Activated naive CD4-positive, alpha-beta T cell treated with anti-CD3 and anti-CD28 coated beads, Interleukin-2, amount 50 U/mL, for 16 hours (primary cell): Measurements from ENCODE around the gene CXCL10.

Experiments used
- DNase-seq: peaks from one replicate; pipeline ENCODE4 v3.0.0-alpha.2; 2020

Gene CXCL10

DNA sequence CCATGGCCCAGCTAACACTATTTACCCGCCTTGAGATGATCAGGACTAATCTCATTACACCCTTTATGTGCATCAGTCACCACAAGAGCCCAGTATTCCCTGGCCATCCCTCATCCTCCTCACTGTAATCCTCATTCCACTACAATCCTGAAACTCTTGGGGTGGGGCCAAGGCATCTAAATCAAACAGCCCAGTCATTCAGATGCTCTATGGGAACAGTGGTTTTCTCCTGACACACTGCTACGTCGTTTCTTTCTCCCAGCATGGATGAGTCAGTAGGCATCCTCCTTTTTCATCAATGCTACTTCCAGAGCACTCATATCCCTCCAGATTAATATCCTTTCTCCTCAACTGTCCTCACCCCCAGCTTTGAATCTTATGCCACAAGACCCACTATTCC is 38.2 kb downstream of the CXCL10 start:
- no peak for DNase-seq

- no peak for DNase-seq
Observed at GRCh38 chr4:75980576-75980975, 42.7 kb downstream of the CXCL10 start.

DNA sequence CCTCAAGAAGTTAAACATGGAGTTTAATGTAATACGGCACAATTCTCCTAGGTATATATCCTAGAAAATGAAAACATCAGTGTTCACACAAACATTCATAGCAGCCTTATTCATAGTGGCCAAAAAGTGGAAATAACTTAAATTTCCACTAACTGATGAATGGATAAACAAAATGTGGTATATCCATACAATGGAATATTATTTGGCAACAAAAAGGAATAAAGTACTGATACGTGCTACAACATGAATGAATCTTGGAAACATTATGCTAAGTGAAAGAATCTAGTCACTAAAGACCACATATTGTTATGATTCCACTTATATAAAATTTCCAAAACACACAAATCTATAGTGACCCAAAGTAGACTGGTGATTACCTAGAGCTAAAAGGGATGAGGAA is 47.1 kb downstream of the CXCL10 start:
- DNase-seq, result no peak

DNA sequence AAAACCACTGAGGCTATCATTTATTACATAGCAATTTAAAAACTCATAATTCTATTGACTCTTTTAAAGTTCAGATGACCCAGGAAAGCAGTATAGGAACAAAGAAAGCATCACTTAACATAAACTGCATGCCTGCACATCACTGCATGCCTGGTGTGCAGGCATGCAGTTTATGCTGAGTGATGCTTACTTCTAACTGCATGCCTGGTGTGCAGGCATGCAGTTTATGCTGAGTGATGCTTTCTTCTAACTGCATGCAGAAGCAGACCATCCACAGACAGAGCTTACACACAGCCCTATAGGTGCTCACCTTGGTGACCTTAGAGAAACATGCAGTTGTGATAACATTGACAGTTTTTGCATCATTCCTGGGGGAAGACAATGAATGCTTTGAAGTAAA is 49.5 kb downstream of the CXCL10 start:
- DNase-seq, result no peak
